SK-N-SH (cell line): ENCODE data around the gene DGCR8. TPM values are rescaled to one million over a fixed set of nuclear protein-coding genes. Genes with fewer than 3 reads are reported as not detected.

ENCODE experiments used
- CTCF ChIA-PET: fragments of 300-600, 350-600 bp; formaldehyde crosslinking; extraction: SDS; loops from one replicate; lab custom pipeline; 2021; lab: Yijun Ruan, JAX
- POLR2A ChIA-PET: fragments of 350-600 bp; sonication (Branson Sonifier 250); formaldehyde crosslinking; extraction: SDS; loops from one replicate; lab custom pipeline; 2020; ENCODE audit warnings: antibody characterized with exemption, inconsistent platforms; lab: Yijun Ruan, JAX
- DNase-seq: peaks from one replicate; pipeline ENCODE4 v3.0.0; 2012
- H2AFZ ChIP-seq: fragments of 200-600 bp; sonication (generic); 2 replicates; pipeline ENCODE4 v1.8.1; 2016; ENCODE audit warnings: antibody characterized with exemption, mild to moderate bottlenecking, low read depth
- H3F3A ChIP-seq: fragments of 200-600 bp; sonication (generic); replicated peaks from 2 replicates; pipeline ENCODE3; 2016; ENCODE audit warnings: antibody characterized with exemption, mild to moderate bottlenecking; ENCODE audit not compliant: insufficient read depth
- H3K27ac ChIP-seq, 2 experiments: fragments of 200-500 bp in 1 of 2; fragments of 200-600 bp in 1 of 2; sonication (Bioruptor generic) in 1 of 2; sonication (generic), shearing (Covaris generic) in 1 of 2; 2 replicates each; pipeline versions ENCODE4 v1.5.1 to v1.6.1; 2014 to 2016; ENCODE audit warnings: low read depth in 2 of 2, inconsistent platforms in 1 of 2, low read length in 1 of 2, mild to moderate bottlenecking in 1 of 2, mixed read lengths in 1 of 2
- H3K27me3 ChIP-seq: fragments of 200-600 bp; sonication (generic), shearing (Covaris generic); 2 replicates; pipeline ENCODE4 v1.6.1; 2016; ENCODE audit warnings: mixed run types; ENCODE audit not compliant: insufficient read depth
- H3K36me3 ChIP-seq, 2 experiments: fragments of 200-500 bp in 1 of 2; fragments of 200-600 bp in 1 of 2; sonication (Bioruptor generic) in 1 of 2; sonication (generic) in 1 of 2; replicated peaks in 1 of 2; 2 replicates each; pipeline versions ENCODE3 to v1.5.1; 2014 to 2016; ENCODE audit warnings: low read length in 1 of 2, mild to moderate bottlenecking in 1 of 2; ENCODE audit not compliant: insufficient read depth in 2 of 2, control insufficient read depth in 1 of 2
- H3K4me1 ChIP-seq, 2 experiments: fragments of 200-500 bp in 1 of 2; fragments of 200-600 bp in 1 of 2; sonication (Bioruptor generic) in 1 of 2; sonication (generic), shearing (Covaris generic) in 1 of 2; 2 replicates each; pipeline versions ENCODE4 v1.5.1 to v1.6.1; 2014 to 2016; ENCODE audit warnings: low read depth in 1 of 2, low read length in 1 of 2, mixed run types in 1 of 2; ENCODE audit not compliant: insufficient read depth in 2 of 2, control insufficient read depth in 1 of 2
- H3K4me2 ChIP-seq: fragments of 200-600 bp; sonication (generic), shearing (Covaris generic); 2 replicates; pipeline ENCODE4 v1.6.1; 2017; ENCODE audit warnings: mixed run types
- H3K4me3 ChIP-seq, 2 experiments: fragments of 200-500 bp in 1 of 2; fragments of 200-600 bp in 1 of 2; sonication (Bioruptor generic) in 1 of 2; sonication (generic), shearing (Covaris generic) in 1 of 2; 2 replicates each; pipeline versions ENCODE4 v1.5.1 to v1.8.1; 2014 to 2016; ENCODE audit warnings: low read depth in 2 of 2, inconsistent platforms in 1 of 2, low read length in 1 of 2, mild to moderate bottlenecking in 1 of 2, mixed read lengths in 1 of 2, moderate library complexity in 1 of 2
- H3K79me2 ChIP-seq: fragments of 200-600 bp; sonication (generic); 2 replicates; pipeline ENCODE4 v1.8.1; 2017; ENCODE audit warnings: mild to moderate bottlenecking; ENCODE audit not compliant: insufficient read depth
- H3K9ac ChIP-seq: fragments of 200-600 bp; sonication (generic); 2 replicates; pipeline ENCODE4 v1.6.1; 2017; ENCODE audit warnings: mixed run types
- H3K9me2 ChIP-seq: fragments of 200-600 bp; sonication (generic); 2 replicates; pipeline ENCODE4 v1.6.1; 2017; ENCODE audit warnings: mixed run types
- H3K9me3 ChIP-seq: fragments of 200-600 bp; sonication (generic); 2 replicates; pipeline ENCODE4 v1.6.1; 2017; ENCODE audit warnings: mixed run types, mild to moderate bottlenecking, moderate library complexity
- H4K20me1 ChIP-seq: fragments of 200-600 bp; sonication (generic); 2 replicates; pipeline ENCODE4 v1.6.1; 2017; ENCODE audit warnings: mild to moderate bottlenecking, mixed run types; ENCODE audit not compliant: insufficient read depth
- ELF1 ChIP-seq: IDR thresholded peaks from 2 replicates; pipeline ENCODE4 v1.4.0; 2012
- EZH2phosphoT487 ChIP-seq: fragments of 200-600 bp; sonication (generic); IDR thresholded peaks from 2 replicates; pipeline ENCODE4 v1.6.1; 2017; ENCODE audit warnings: low read depth, mixed run types, mild to moderate bottlenecking, antibody characterized with exemption, moderate library complexity, borderline replicate concordance
- FOSL2 ChIP-seq: IDR thresholded peaks from 2 replicates; pipeline ENCODE4 v1.4.0; 2012; ENCODE audit warnings: low read depth, mild to moderate bottlenecking, moderate library complexity, borderline replicate concordance
- FOXM1 ChIP-seq: IDR thresholded peaks from 2 replicates; pipeline ENCODE4 v1.4.0; 2012; ENCODE audit warnings: low read depth, mild to moderate bottlenecking
- GABPA ChIP-seq: IDR thresholded peaks from 2 replicates; pipeline ENCODE4 v1.4.0; 2012; ENCODE audit warnings: low read depth, mild to moderate bottlenecking
- JUND ChIP-seq: IDR thresholded peaks from 2 replicates; pipeline ENCODE4 v1.4.0; 2012
- MEF2A ChIP-seq: IDR thresholded peaks from 2 replicates; pipeline ENCODE4 v1.4.0; 2012; ENCODE audit warnings: low read depth, borderline replicate concordance
- NFIC ChIP-seq: IDR thresholded peaks from 2 replicates; pipeline ENCODE4 v1.4.0; 2012; ENCODE audit warnings: borderline replicate concordance
- NRF1 ChIP-seq: IDR thresholded peaks from 2 replicates; pipeline ENCODE4 v1.6.1; 2012; ENCODE audit warnings: low read depth, mild to moderate bottlenecking, low read length
- POLR2AphosphoS5 ChIP-seq: IDR thresholded peaks from 2 replicates; pipeline ENCODE4 v1.6.1; 2012; ENCODE audit warnings: low read depth, low read length
- RAD21 ChIP-seq: IDR thresholded peaks from 2 replicates; pipeline ENCODE4 v1.6.1; 2012; ENCODE audit warnings: mild to moderate bottlenecking, low read length
- RXRA ChIP-seq: IDR thresholded peaks from 2 replicates; pipeline ENCODE4 v1.4.0; 2012; ENCODE audit warnings: low read depth, mild to moderate bottlenecking, borderline replicate concordance
- SMC3 ChIP-seq: IDR thresholded peaks from 2 replicates; pipeline ENCODE4 v1.6.1; 2012; ENCODE audit warnings: low read depth, low read length, improper control_type of control experiment
- TAF1 ChIP-seq: IDR thresholded peaks from 2 replicates; pipeline ENCODE4 v1.6.1; 2012; ENCODE audit warnings: low read depth, mild to moderate bottlenecking, low read length, moderate library complexity, borderline replicate concordance
- TCF12 ChIP-seq: IDR thresholded peaks from 2 replicates; pipeline ENCODE4 v1.4.0; 2012
- USF1 ChIP-seq: IDR thresholded peaks from 2 replicates; pipeline ENCODE4 v1.4.0; 2012; ENCODE audit warnings: low read depth, borderline replicate concordance
- YY1 ChIP-seq: IDR thresholded peaks from 2 replicates; pipeline ENCODE4 v1.4.0; 2012; ENCODE audit warnings: low read depth, mild to moderate bottlenecking
- WGBS: methylation state at CpG from one replicate; pipeline ENCODE4 v1.1.6; 2017; ENCODE audit warnings: low lambda C conversion rate; 5-methylcytosine and 5-hydroxymethylcytosine counted together
- polyA plus RNA-seq, 3 experiments: library from polyadenylated mRNA; depleted of rRNA; stranded (reverse); fragments of >200 nt; gene quantifications; 2 replicates each; pipeline ENCODE4 v1.2.3, GENCODE V29; 2012
- TF ChIP-seq, protein P1 (sequence below): IDR thresholded peaks from 2 replicates; pipeline ENCODE4 v1.6.1; 2012; ENCODE audit warnings: mild to moderate bottlenecking, low read depth, low read length, moderate library complexity

Gene DGCR8
- polyA plus RNA-seq, 1 of the 3 experiments (the other 2 are of a cell fraction): 26.5 TPM

- TF ChIP-seq ELF1 (no peak), MEF2A (no peak), POLR2AphosphoS5 (no peak), JUND (no peak), RAD21 (no peak), EZH2phosphoT487 (no peak)
- TF ChIP-seq, protein P1, sequence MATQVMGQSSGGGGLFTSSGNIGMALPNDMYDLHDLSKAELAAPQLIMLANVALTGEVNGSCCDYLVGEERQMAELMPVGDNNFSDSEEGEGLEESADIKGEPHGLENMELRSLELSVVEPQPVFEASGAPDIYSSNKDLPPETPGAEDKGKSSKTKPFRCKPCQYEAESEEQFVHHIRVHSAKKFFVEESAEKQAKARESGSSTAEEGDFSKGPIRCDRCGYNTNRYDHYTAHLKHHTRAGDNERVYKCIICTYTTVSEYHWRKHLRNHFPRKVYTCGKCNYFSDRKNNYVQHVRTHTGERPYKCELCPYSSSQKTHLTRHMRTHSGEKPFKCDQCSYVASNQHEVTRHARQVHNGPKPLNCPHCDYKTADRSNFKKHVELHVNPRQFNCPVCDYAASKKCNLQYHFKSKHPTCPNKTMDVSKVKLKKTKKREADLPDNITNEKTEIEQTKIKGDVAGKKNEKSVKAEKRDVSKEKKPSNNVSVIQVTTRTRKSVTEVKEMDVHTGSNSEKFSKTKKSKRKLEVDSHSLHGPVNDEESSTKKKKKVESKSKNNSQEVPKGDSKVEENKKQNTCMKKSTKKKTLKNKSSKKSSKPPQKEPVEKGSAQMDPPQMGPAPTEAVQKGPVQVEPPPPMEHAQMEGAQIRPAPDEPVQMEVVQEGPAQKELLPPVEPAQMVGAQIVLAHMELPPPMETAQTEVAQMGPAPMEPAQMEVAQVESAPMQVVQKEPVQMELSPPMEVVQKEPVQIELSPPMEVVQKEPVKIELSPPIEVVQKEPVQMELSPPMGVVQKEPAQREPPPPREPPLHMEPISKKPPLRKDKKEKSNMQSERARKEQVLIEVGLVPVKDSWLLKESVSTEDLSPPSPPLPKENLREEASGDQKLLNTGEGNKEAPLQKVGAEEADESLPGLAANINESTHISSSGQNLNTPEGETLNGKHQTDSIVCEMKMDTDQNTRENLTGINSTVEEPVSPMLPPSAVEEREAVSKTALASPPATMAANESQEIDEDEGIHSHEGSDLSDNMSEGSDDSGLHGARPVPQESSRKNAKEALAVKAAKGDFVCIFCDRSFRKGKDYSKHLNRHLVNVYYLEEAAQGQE: no peak
- H3K9me3 ChIP-seq: no peaks in the 10 kb centered on the region
- no peaks in the 10 kb centered on the region for H4K20me1 ChIP-seq
- no peak overlapping the region for H3K4me2 ChIP-seq
- H2AFZ ChIP-seq: no peak overlapping the region
- CTCF ChIA-PET: interaction anchor here (0.6 to 5.1 kb wide), 44 partner anchors 8 to 383 kb away, joined by 3 to 87 read pairs (median 5); partner anchors contain the start of gene DGCR6L
- H3K9ac ChIP-seq: no peak overlapping the region
- no peaks in the 10 kb centered on the region for H3K9me2 ChIP-seq
- H3K27ac ChIP-seq: no peak overlapping the region
- H3K4me1 ChIP-seq: peaks cover 0 to 35% of the 10 kb centered on the region in 2 experiments; a peak in 1 of 4 replicates
- WGBS: 60% methylated on average over 2 of the region's 15 CpGs
- POLR2A ChIA-PET: interaction anchor here (0.6 to 1.4 kb wide), 6 partner anchors 80 to 702 kb away, joined by 3 to 6 read pairs (median 3); partner anchors contain the start of gene ZNF74
- H3K4me3 ChIP-seq: no peak overlapping the region
- peaks cover 0 to 2% of the 10 kb centered on the region in 2 experiments for H3K36me3 ChIP-seq
- 0 out of 2 replicates have a peak, but pooled peaks cover 4% of the 10 kb centered on the region for H3K79me2 ChIP-seq
- DNase-seq: no peak
- H3K27me3 ChIP-seq: no peaks in the 10 kb centered on the region
- no peaks in the 10 kb centered on the region for H3F3A ChIP-seq
Measured at GRCh38 chr22:20157430-20158183, 77.6 kb downstream of the DGCR8 start.

DNA sequence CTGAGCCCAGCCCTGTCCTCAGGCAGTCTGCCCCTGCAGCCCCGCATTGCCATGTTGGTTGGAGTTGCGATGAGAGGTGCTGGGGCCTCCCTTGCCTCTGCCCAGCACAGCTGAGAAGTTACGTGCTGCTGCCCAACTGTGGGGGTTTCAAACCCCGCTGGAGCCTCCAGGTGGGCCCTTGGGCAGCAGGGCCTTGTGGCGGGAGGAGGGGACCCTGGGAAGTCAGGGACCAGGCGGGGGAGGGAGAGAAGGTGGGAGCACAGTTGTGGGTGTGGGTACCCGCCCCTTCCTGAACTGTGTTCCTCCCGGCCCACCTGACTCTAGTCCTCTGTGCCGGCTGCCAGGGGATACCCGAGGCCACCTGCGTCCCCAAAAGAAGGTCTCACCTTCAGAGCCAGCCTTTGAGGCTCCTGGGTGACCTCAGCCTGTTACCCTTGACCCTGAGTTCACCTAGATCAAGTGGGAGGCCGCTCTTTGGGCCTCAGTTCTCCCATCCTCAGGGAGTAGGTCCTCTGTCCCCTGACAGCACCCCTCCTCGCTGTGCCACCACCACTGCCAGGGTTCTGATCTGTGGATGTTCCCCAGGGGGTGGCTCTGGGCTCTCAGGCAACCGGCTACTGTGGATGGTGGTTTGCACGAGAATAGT, 78.5 kb downstream of the DGCR8 start:
- no peaks in the 10 kb centered on the region for H3K9me3 ChIP-seq
- 0 out of 2 replicates have a peak, but pooled peaks cover 4% of the 10 kb centered on the region for H3K79me2 ChIP-seq
- no peak overlapping the region for H2AFZ ChIP-seq
- POLR2A ChIA-PET: no interaction called here
- no peaks in the 10 kb centered on the region for H3K27me3 ChIP-seq
- TF ChIP-seq YY1: no peak
- no peak for TF ChIP-seq SMC3
- TF ChIP-seq TCF12: no peak
- no peak for TF ChIP-seq FOXM1
- TF ChIP-seq FOSL2: no peak
- TF ChIP-seq RXRA: no peak
- no peak for TF ChIP-seq NRF1
- no peak for TF ChIP-seq POLR2AphosphoS5
- no peak for TF ChIP-seq TAF1
- no peak for TF ChIP-seq NFIC
- TF ChIP-seq ELF1: no peak
- no peak for TF ChIP-seq GABPA
- no peak for TF ChIP-seq USF1
- TF ChIP-seq, all 33 proteins: peak for 0
- Histone ChIP-seq H3K4me3 (no peak overlapping the region), H3K4me1 (peaks cover 0 to 35% of the 10 kb centered on the region in 2 experiments; a peak in 1 of 4 replicates), H3F3A (no peaks in the 10 kb centered on the region), H3K36me3 (peaks cover 0 to 2% of the 10 kb centered on the region in 2 experiments), H3K27ac (no peak overlapping the region), H3K9ac (no peak overlapping the region), H3K4me2 (no peak overlapping the region), H4K20me1 (no peaks in the 10 kb centered on the region), H3K9me2 (no peaks in the 10 kb centered on the region)
- CTCF ChIA-PET: interaction anchor here (0.7 to 2.9 kb wide), 6 partner anchors 22 to 158 kb away, joined by 3 to 14 read pairs (median 5); no protein-coding TSS in a partner anchor
- DNase-seq: no peak
- WGBS: 49% methylated on average over 2 of the region's 15 CpGs
